ENCODE measurements around the gene TSPAN11.

TSPAN11 gene

DNA sequence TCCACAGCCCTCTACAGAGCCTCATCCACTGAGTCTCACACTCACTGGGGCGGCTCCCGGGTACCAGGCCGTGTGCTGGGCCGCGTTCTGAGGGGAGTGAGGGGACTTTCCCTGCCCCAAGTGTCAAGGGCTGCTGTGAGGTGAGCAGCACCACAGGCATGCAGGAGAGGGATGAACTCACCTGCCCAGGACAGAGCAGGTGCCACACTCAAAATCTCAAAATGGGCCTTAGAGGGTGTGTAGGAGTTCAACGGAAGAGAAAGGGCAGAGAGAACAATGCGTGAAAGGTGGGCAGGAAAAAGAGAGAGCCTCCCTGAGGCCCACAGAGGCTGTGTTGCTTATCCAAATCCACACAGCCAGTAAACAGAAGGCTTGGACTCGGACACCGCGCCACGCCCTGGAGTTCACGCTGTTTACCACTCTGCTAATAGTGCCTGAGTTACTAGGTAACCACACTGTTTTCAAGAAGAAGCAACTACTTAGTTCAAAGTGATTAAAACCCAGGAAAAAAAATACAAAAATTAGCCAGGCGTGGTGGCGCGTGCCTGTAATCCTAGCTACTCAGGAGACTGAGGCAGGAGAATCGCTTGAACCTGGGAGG, 32.7 kb downstream of the TSPAN11 start:
- no peak for DNase-seq (ENCODE audit: low read depth in 2 of 2, low spot score in 1 of 2)

DNA sequence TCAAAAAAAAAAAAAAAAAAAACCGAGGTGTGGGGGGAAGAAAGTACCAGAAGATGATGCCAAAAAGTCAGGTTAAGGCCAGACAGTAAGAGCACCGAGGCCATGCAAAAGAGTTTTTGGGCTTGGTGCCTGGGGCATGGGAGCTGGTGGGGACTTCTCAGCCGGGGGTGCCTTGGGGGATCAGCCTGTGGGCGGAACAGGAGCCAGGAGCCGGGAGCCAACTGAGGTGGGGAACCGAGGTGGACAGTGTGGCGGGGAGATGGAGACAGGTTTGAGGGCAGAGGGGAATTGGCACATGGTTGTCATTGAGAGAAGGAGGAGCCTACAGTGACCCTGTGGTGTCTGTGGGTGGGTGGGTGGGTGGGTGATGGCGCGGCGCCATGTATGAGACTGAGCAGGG, 33.2 kb downstream of the TSPAN11 start:
- DNase-seq (ENCODE audit: low read depth in 2 of 2, low spot score in 1 of 2) = no peak

GRCh38 chr12:30961030-30961429, 34.5 kb downstream of the TSPAN11 start:
- no peak for DNase-seq (ENCODE audit: low read depth in 2 of 2, low spot score in 1 of 2)

DNA sequence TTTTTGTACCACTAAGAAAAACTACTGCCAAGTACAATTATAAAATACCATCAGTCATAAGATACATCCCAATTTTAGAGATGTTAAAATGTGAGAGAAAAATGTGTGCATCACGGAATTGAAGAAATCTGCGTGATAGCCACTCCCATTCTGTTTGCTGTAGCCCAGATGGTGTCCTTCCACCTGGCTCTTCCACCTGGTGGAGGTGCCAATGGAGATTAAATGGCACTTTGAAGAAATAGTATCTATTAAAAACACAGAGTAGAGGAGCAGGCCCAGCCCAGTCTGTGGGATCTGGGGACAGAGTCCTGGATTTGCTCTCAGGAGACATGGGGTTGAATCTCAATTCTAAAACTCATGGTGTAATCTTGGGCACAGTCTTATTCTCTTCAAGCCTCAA, 35.5 kb downstream of the TSPAN11 start:
- no peak for DNase-seq (ENCODE audit: low read depth in 2 of 2, low spot score in 1 of 2)

DNA sequence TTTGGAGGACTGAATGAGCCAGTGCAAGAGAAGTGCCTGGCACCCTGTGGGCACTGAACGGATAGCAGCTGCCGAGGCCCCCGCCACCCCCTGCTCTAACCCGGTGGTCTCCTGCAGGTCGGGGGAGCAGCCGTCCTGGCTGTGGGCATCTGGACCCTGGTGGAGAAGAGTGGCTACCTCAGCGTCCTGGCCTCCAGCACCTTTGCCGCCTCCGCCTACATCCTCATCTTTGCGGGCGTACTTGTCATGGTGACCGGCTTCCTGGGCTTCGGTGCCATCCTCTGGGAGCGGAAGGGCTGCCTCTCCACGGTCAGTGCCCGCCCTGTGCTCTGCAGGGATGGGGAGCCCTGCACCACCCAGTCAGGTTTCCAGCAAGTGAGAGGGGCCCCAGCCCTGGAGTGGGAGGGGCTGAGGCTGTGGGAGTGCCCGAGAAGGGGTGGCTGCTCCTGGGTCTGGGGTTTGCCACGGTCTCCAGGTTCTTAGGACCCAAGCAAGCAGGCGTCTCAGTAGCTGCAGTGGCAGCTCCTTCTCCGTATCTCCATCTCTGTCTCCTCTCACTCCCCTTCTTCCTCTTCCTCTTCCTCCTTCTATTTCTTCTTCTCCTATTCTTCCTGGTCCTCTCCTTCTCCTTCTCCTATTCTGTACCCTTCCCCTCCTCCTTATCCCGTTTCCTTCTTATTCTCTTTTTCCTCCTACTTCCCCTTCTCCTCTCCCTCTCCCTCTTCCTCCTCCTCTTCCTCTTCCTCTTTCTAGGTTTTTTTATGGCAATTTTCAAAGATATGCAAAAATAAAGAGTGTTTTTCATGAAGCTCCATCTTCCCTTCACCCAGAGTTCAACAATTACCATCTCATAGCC, 37.4 kb downstream of the TSPAN11 start:
- DNase-seq (ENCODE audit: low read depth in 2 of 2, low spot score in 1 of 2) = no peak

GRCh38 chr12:30964896-30965612, 38.5 kb downstream of the TSPAN11 start:
- no peak for DNase-seq (ENCODE audit: low read depth in 2 of 2, low spot score in 1 of 2)

DNA sequence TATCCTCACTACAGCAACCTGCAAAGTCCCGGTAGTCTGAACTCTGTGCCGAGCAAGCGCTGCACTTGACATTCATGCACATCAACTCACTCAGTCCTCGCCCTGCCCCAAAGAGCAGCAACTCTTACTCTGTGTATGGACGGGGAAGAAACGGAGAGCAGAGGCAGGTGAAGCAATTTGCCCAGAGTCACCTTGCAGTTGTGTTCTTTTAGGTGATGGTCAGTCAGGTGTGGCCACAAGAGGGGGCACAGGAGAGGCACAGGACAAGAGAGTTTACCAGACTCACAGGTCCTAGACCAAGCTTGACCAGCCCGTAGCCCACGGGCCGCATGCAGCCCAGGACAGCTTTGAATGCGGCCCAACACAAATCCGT, 39.1 kb downstream of the TSPAN11 start:
- no peak for DNase-seq (ENCODE audit: low read depth in 2 of 2, low spot score in 1 of 2)

DNA sequence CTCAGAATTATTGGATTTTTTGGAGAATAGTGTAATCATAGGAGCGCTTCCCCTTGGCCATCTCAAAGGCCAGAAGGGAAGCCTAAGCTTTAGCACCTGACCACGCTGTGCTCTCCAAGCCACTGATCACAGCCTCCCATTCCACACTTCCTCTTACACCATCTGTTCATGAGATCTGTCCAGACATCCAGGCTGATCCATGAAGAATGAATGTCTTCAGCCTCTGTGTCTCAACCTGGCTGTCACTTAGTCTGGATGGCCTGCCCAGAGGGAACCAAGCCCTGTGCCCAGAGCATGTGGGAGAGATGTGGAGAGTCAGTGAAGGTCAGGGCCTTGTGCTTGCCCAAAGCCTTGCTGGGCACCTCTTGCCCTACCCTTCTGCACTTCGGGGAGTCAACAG, 40.5 kb downstream of the TSPAN11 start:
- DNase-seq (ENCODE audit: low read depth in 2 of 2, low spot score in 1 of 2) = no peak

- no peak for DNase-seq (ENCODE audit: low read depth in 2 of 2, low spot score in 1 of 2)
These were observed 41.7 kb downstream of the TSPAN11 start for GRCh38 chr12:30968211-30968610.

- DNase-seq (ENCODE audit: low read depth in 2 of 2, low spot score in 1 of 2) = no peak
These were observed 42.5 kb downstream of the TSPAN11 start for GRCh38 chr12:30969006-30969405.

GRCh38 chr12:30969606-30970395, 43.3 kb downstream of the TSPAN11 start:
- DNase-seq (ENCODE audit: low read depth in 2 of 2, low spot score in 1 of 2) = no peak

- no peak for DNase-seq (ENCODE audit: low read depth in 2 of 2, low spot score in 1 of 2)
These were observed 44.1 kb downstream of the TSPAN11 start for GRCh38 chr12:30970559-30971197.

DNA sequence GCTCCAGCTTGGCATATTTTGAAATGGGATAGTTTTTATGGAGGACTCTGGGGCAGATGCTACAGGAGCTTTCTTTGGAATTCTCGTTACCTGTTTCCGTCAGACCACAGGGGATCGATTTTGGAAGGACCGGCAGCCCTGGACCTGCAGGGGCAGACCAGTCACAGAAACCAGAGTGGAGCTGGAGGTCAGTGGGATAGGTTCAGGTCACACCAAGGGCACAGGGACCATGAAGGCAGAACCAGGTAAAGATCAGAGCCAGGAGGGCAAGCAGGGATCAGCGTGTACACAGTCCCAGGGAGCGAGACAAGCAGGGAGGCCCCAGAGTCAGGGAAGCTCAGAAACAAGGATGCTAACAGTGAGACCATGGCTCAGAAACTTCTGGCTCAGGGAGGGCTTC, 45.5 kb downstream of the TSPAN11 start:
- DNase-seq (ENCODE audit: low read depth in 2 of 2, low spot score in 1 of 2) = no peak

DNA sequence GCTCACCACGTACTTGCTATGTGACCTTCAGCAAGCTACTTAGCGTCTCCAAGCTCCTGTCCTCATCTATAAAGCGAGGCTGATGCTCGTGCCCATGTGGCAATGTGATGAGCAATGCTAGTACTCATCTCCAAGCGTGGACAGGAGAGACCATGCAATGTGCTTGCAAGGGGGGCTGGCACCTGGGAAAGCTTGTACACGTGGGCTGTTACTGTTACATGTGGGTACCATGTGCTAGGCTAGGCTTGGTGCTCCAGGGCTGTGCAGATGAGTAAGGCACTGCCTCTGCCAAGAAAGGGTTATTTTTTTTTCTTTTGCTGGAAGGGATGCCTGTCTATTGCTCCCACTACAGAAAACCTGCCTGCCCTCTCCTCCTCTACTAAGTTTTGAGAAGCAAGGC, 46.6 kb downstream of the TSPAN11 start:
- no peak for DNase-seq (ENCODE audit: low read depth in 2 of 2, low spot score in 1 of 2)

- no peak for DNase-seq (ENCODE audit: low read depth in 2 of 2, low spot score in 1 of 2)
These were observed 47.3 kb downstream of the TSPAN11 start for GRCh38 chr12:30973830-30974229.

DNA sequence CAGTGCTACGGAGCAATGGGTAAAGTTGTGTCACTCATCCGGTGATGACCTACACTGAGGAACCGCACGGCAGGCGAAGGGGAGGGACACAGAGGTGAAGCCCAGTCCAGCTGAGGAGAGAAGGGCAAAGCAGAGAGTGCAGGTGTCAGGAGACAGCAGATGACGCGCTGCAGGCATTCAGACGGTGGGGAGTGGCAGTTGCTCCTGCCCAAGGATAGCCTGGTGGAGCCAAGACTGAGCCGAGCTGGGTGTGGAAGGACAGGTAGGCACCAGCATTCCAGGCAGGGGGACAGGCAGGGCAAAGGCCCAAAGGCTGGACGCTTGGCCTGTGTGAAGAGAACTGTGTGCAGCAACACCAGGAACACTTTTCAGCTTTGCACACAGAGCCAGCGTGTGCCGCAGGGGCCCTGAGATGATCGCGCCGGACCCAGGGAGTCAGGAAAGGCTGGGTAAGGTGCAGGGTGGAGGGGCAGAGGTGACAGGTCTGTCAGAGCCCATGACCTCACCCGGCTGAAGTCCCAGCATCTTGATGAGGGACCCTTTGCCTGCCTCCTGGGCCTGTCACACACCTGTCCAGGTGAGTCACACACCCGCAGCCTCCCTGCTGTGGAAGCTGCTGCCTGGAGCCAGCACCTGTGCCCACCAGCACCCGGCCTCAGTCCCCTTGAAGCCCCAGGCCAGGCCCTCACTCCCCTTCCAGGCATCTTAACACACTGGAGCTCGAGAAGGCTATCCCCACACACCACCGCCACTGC, 48.4 kb downstream of the TSPAN11 start:
- DNase-seq (ENCODE audit: low read depth in 2 of 2, low spot score in 1 of 2) = no peak

GRCh38 chr12:30975581-30975980, 49.0 kb downstream of the TSPAN11 start:
- no peak for DNase-seq (ENCODE audit: low read depth in 2 of 2, low spot score in 1 of 2)

DNA sequence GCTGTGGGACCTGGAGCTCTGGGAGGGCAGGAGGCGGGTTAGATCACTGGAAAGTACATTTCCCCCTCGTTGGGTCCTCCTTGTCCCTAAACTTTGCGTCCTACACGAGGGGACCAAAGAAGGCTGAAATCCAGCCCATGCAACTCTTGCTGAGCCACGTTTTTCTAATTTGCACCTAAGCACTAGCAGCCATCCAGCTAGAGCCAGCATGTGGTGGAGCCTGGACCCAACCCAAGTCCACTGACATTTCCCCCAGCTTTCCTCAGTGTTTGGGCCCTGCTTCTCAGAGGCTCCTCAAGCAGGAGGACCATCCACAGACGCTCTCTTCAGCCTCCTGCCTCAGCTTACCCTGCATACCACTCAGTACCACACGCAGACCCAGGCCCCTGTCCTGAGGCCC, 49.7 kb downstream of the TSPAN11 start:
- DNase-seq (ENCODE audit: low read depth in 2 of 2, low spot score in 1 of 2) = no peak

DNA sequence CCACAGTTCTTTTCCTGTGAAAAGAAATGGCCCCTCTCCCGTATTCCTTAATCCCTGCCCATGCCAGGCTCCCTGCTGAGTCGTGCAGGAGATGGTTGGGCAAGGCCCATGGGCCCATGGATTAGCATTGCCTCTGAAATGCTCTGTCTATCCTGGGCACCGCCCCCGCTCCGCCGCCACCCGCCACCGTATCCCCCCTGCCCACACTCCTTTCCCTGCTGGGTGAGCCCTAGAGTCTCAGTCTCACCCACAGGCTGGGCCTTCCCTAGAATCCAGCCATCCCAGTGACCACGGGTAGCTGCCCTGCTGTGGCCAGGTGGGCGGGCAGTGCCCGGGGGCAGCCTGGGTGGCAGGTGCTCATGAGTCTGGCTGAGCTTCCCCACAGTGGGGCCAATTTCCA, 50.6 kb downstream of the TSPAN11 start:
- DNase-seq (ENCODE audit: low read depth in 2 of 2, low spot score in 1 of 2) = no peak
